Measurements from ENCODE around the gene OR56A5. TPM values are rescaled to one million over a fixed set of nuclear protein-coding genes. Genes with fewer than 3 reads are reported as not detected.

Gene OR56A5
- total RNA-seq (2022), result not detected in 2 replicates
- Bru-seq, nascent RNA, result not detected
- BruChase-seq, experiment 1, labeled RNA remaining after a 6-hour chase, result not detected
- not detected for BruChase-seq, experiment 2, labeled RNA remaining after a 2-hour chase
- long read RNA-seq, result 0 reads

- peaks cover 14% of the 10 kb centered on the region for H3K9me3 Mint-ChIP-seq (ENCODE audit: low read depth, unreplicated experiment)
- CTCF ChIA-PET, result no interaction called here
These were observed at the start of gene OR56A5 for GRCh38 chr11:5968394-5968793. TSS of gene OR56A5 (minus strand) at chr11:5968494. CDS start at chr11:5968494, 0 bp downstream.

DNA sequence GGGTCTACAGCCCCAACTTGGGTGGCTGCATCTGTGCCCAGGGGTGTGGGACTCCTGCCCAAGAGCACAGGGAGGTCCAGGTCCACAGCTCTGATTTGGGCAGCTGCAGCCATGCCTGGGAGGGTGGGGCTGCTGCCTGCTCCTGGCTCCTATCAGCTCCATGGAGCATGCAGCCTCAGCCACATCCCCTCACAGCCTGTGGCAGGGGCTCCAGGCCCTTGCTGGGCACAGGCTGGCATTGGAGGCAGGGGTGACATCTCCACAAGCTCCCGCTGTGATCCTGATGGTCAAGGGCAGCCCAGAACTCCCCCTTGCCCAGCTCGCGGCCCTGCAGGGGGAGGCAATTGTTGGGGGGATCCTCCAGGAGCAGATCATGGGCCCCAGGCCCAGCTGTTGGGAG lies 44.7 kb upstream of the OR56A5 start:
- TF ChIP-seq, protein P1, sequence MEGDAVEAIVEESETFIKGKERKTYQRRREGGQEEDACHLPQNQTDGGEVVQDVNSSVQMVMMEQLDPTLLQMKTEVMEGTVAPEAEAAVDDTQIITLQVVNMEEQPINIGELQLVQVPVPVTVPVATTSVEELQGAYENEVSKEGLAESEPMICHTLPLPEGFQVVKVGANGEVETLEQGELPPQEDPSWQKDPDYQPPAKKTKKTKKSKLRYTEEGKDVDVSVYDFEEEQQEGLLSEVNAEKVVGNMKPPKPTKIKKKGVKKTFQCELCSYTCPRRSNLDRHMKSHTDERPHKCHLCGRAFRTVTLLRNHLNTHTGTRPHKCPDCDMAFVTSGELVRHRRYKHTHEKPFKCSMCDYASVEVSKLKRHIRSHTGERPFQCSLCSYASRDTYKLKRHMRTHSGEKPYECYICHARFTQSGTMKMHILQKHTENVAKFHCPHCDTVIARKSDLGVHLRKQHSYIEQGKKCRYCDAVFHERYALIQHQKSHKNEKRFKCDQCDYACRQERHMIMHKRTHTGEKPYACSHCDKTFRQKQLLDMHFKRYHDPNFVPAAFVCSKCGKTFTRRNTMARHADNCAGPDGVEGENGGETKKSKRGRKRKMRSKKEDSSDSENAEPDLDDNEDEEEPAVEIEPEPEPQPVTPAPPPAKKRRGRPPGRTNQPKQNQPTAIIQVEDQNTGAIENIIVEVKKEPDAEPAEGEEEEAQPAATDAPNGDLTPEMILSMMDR (IDR thresholded peaks at IDR 0.05; ENCODE audit: unreplicated experiment), result no peak
- DNase-seq, result no peak
- CTCF ChIA-PET, result no interaction called here
- no peaks in the 10 kb centered on the region for H3K4me1 Mint-ChIP-seq (ENCODE audit: low read depth, unreplicated experiment)
- peaks cover 21% of the 10 kb centered on the region for H3K27me3 Mint-ChIP-seq (ENCODE audit: unreplicated experiment)
- BruUV-seq (replicated peaks), result no TSS peak
- H3K27ac Mint-ChIP-seq (ENCODE audit: unreplicated experiment), result no peak overlapping the region
- H3K4me3 Mint-ChIP-seq (ENCODE audit: low read depth, unreplicated experiment), result no peak overlapping the region
- H3K36me3 Mint-ChIP-seq (ENCODE audit: insufficient read depth, unreplicated experiment), result no peaks in the 10 kb centered on the region
- intact Hi-C loops (cut with micrococcal nuclease; ENCODE audit: unreplicated experiment), result no loop called here
- no peaks in the 10 kb centered on the region for H3K9me3 Mint-ChIP-seq (ENCODE audit: low read depth, unreplicated experiment)

More at GRCh38 chr11:5968394-5968793, at the start of gene OR56A5:
- BruUV-seq (replicated peaks), result no TSS peak
- Mint-ChIP-seq H3K4me1 (ENCODE audit: low read depth, unreplicated experiment) (no peaks in the 10 kb centered on the region), H3K27ac (ENCODE audit: unreplicated experiment) (no peak within 1 kb of the TSS), H3K27me3 (ENCODE audit: unreplicated experiment) (peaks cover 12% of the 10 kb centered on the region), H3K4me3 (ENCODE audit: low read depth, unreplicated experiment) (no peak within 1 kb of the TSS), H3K36me3 (ENCODE audit: insufficient read depth, unreplicated experiment) (no peaks in the 10 kb centered on the region)
- intact Hi-C loops (cut with micrococcal nuclease; ENCODE audit: unreplicated experiment), result no loop called here
- no peak for DNase-seq
- TF ChIP-seq, protein P1 (IDR thresholded peaks at IDR 0.05; ENCODE audit: unreplicated experiment), result no peak

GRCh38 chr11:6012035-6012668 lies 43.9 kb upstream of the OR56A5 start:
- DNase-seq, result no peak
- TF ChIP-seq, protein P1 (IDR thresholded peaks at IDR 0.05; ENCODE audit: unreplicated experiment), result no peak
- BruUV-seq (replicated peaks), result no TSS peak

DNA sequence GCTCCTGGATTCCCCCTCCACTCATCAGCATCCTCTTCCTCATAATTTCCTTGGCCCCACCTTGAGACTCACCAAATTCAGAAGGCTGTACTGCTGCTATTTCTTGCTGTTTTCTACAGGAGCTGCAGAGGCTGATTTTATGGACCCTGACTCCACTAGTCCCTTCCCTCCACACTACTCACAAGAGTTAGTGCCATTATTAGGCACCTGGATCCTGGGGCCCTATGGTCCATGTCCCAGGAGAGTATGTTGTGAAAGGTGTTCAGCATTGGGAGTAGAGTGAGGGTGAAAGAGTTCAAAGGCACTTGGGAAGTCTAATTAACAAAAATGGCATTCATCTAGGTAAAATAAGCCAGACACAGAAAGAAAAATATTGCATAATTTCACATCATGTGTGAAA lies 38.6 kb upstream of the OR56A5 start, which contains the start of gene OR56A4:
OR56A4 (minus strand) TSS at position 101 of the 400 bp plus-strand sequence. CDS start 3,954 bp downstream, outside the sequence.
- CTCF ChIA-PET, result no interaction called here
- Mint-ChIP-seq H3K4me1 (ENCODE audit: low read depth, unreplicated experiment) (no peaks in the 10 kb centered on the region), H3K36me3 (ENCODE audit: insufficient read depth, unreplicated experiment) (no peaks in the 10 kb centered on the region), H3K27me3 (ENCODE audit: unreplicated experiment) (peaks cover 19% of the 10 kb centered on the region), H3K27ac (ENCODE audit: unreplicated experiment) (no peak within 1 kb of the TSS), H3K4me3 (ENCODE audit: low read depth, unreplicated experiment) (no peak within 1 kb of the TSS), H3K9me3 (ENCODE audit: low read depth, unreplicated experiment) (no peaks in the 10 kb centered on the region)
- no TSS peak for BruUV-seq (replicated peaks)
- TF ChIP-seq, protein P1 (IDR thresholded peaks at IDR 0.05; ENCODE audit: unreplicated experiment), result no peak
- DNase-seq, result no peak
- intact Hi-C loops (cut with micrococcal nuclease; ENCODE audit: unreplicated experiment), result no loop called here

More at GRCh38 chr11:6012035-6012668, 43.9 kb upstream of the OR56A5 start:
- Mint-ChIP-seq H3K36me3 (ENCODE audit: insufficient read depth, unreplicated experiment) (no peaks in the 10 kb centered on the region), H3K27me3 (ENCODE audit: unreplicated experiment) (peaks cover 21% of the 10 kb centered on the region), H3K4me3 (ENCODE audit: low read depth, unreplicated experiment) (no peak overlapping the region), H3K9me3 (ENCODE audit: low read depth, unreplicated experiment) (no peaks in the 10 kb centered on the region), H3K27ac (ENCODE audit: unreplicated experiment) (no peak overlapping the region), H3K4me1 (ENCODE audit: low read depth, unreplicated experiment) (no peaks in the 10 kb centered on the region)
- intact Hi-C loops (cut with micrococcal nuclease; ENCODE audit: unreplicated experiment), result no loop called here
- CTCF ChIA-PET, result interaction anchor here (1.1 kb wide), 1 partner anchor 93 kb away, joined by 3 read pairs; no protein-coding TSS in a partner anchor
